NOMO-1 treated with dmso at 0.1 percent for 144 hours (cell line): ENCODE measurements around the gene CCDC12.

Experiments used
- DNase-seq: peaks from one replicate; lab custom pipeline; 2025; ENCODE audit not compliant: unreplicated experiment; lab: John Stamatoyannopoulos, UW

The CCDC12 gene

GRCh38 chr3:46895761-46896160 is 80.8 kb downstream of the CCDC12 start:
- DNase-seq = no peak

DNA sequence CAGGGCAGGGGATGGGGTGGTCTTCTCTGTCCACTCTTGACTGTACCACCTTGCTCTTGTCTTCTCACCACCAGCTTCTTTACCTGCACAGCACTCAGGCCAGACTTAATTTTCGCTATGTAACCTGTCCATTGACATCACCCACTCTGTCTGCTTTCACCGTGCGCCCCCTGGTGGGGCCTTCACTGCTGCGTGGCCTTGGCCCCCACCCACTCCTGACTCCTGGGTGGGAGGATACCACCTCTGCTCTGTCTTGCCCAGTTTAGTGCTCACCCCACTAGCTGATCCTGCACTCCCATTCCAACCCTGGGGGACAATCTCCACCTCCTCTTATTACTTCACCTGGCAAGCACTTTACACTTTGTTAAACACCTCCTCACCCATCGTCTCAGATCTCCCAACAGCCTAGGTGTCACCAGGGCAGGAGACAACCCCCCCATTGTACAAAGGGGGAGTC is 81.3 kb downstream of the CCDC12 start:
- DNase-seq = peak; percentile 22

DNA sequence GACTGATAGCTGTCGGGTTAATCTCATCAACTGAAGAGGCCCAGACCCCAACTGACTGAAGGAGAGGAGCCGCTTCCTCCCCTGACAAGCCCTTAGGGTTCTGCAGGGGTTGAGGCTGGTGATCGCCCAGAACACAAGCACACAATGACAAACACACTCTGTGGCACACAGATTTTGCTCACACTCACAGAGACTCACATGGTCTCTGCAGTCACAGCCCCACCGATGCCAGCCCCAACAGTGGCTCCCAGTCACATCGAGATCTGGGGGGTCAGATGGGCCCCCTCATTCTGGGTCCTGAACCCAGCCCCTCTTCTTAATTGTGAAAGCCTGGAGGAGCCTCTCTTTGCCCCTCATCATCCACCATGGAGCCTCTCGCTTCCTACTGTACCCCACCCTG is 82.3 kb downstream of the CCDC12 start:
- DNase-seq = no peak

GRCh38 chr3:46893763-46894162 is 82.8 kb downstream of the CCDC12 start:
- DNase-seq = no peak

GRCh38 chr3:46893146-46893748 is 83.3 kb downstream of the CCDC12 start:
- DNase-seq = no peak

- DNase-seq = peak; percentile 77
These were observed 84.0 kb downstream of the CCDC12 start for GRCh38 chr3:46892285-46893145.

- DNase-seq = no peak
These were observed 85.4 kb downstream of the CCDC12 start for GRCh38 chr3:46891132-46891531.

GRCh38 chr3:46890132-46890531 is 86.4 kb downstream of the CCDC12 start:
- no peak for DNase-seq

DNA sequence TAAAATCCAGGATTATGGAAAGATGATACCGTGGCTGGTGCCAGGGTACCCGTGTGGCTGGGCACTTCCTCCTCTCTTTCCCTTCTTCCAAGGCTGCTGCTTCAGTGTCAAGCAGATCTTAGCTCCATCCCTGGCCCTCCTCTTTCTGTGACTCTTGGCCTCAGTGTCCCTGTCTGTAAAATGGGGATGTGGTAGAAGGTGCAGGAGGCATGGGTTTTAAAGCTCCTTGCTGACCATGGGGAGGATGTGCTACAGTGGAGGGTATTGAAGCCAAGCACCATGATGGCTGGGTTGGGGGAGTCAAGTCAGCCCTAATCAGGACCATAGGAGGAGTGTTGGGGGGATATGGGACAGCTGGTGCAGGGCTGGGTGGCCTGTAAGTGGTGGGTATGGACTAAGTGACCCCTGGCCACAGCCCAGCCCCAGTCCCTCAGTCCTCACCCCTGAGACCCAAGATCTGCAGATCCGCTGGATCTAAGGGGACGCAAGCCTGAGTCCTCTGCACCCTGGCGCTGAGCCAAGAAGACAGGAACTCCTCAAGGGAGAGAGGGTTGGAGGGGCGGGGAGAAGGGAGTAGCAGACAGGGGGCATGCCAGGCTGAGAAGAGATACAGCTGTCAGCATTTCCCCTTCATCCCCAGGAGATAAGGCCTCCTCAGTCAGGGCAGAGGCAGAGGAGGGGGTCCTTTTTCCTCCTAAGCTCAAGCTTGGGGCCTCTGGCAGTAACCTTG is 87.0 kb downstream of the CCDC12 start:
- DNase-seq = no peak

DNA sequence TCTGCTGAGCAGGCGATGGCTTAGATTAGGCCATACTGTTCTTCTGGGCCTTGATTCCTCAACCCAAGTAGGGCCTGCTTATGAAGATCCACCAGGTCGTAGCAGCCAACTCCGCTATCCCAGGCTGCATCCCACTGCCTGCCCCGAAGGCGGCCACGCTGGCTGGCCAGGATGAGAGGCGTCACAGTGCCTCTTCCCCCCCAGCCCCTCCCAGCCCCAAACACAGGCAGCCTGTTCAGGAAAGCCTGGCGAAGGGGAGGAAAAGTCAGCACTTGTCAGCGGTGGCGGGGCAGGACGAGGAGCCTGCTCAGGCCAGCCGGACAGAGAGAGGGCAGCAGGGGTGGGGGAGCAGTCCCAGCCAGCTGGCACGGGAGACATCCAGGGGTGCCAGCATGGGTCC is 87.8 kb downstream of the CCDC12 start:
- DNase-seq = no peak

- no peak for DNase-seq
These were observed 88.5 kb downstream of the CCDC12 start for GRCh38 chr3:46887980-46888494.

DNA sequence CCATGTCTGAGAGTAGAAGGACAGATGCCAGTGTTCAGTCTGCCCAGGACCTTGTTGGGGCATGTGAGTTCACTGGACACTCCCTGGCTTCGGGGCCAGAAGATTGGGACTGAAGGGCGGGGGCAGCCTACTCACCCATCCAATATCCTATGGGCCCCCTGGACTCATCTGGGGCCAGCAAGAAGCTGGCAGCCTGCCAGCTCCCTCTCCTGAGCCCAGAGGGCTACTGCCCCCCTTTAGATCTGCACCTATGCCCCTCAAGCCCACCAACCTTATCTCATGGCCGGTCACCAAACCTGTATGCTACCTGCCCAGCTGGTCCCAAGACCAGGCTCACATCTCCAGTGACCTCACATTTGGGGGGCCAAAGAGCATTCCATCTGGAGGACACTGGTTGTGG is 90.9 kb downstream of the CCDC12 start:
- no peak for DNase-seq

DNA sequence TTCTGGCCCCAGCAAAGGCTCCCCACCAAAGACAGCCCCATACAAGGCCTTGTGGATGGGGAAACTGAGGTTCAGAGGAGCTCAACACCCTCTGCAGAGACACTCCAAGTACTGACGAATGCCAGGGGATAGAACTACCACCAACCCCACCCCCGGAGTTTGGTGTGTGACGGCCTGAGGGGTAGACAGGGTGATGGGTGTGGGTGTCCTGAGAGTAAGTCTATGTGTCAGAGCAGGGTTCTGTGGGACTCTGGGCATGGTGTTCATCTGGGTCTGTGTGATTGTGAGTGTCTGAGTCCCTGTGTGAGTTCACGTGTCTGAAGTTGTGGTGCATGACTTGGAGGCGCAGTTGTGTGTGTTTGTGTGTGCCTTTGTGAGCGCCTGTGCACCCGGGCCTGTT is 91.6 kb downstream of the CCDC12 start:
- DNase-seq = no peak

DNA sequence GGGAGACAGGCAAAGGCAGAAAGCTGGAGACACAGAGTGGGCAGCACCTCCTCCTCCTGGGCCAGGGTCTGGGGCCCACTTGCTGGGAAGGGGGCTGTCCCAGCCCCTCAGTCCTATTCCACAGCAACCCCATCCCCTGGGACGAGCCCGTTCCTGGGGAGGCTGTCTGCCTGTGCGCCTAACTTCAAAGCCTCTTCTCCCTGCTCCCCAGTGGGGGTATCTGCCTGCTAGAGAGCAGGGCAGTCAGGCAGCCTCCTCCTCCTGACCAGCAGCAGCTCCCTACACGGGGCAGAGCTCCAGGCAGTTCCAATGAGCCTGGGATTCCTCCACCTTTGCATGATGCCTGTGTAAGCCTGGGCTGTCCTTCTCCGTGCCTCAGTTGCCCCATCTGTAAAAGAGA is 92.1 kb downstream of the CCDC12 start:
- no peak for DNase-seq

- DNase-seq = no peak
These were observed 92.7 kb downstream of the CCDC12 start for GRCh38 chr3:46883830-46884185.

GRCh38 chr3:46883054-46883829 is 93.3 kb downstream of the CCDC12 start:
- no peak for DNase-seq

DNA sequence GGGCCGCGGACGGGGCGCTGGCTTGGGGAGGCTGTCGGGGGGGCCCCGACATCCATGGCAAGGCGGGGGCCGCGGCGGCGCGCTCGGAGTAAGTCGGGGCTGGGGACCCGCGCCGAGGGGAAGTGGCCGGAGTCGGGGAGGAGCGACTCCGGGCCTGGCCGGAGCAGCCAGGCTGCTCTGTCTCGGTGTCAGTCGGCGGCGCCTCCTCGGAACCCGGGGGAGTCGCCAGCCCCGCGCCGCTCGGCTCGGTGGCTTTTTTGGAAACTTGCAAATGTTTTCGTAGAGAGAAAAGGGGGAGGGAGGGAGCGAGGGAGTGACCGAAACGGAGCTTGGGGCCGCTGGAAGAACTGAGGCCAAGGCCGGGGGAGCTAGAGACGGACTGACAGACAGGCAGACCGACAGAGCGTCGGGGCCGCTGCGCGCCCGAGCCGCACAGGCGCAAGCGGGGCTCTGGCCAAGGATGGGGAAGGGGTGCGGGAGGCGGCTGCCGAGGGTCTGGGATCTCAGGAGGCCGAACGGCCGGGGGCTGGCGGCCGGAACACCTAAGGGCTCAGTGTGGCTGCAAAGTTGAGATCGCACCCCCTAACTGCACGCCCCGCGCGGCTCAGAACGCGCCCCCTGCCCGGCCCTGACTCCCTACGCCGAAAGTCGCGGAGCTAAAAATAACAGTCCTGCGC is 94.0 kb downstream of the CCDC12 start:
- DNase-seq = no peak

DNA sequence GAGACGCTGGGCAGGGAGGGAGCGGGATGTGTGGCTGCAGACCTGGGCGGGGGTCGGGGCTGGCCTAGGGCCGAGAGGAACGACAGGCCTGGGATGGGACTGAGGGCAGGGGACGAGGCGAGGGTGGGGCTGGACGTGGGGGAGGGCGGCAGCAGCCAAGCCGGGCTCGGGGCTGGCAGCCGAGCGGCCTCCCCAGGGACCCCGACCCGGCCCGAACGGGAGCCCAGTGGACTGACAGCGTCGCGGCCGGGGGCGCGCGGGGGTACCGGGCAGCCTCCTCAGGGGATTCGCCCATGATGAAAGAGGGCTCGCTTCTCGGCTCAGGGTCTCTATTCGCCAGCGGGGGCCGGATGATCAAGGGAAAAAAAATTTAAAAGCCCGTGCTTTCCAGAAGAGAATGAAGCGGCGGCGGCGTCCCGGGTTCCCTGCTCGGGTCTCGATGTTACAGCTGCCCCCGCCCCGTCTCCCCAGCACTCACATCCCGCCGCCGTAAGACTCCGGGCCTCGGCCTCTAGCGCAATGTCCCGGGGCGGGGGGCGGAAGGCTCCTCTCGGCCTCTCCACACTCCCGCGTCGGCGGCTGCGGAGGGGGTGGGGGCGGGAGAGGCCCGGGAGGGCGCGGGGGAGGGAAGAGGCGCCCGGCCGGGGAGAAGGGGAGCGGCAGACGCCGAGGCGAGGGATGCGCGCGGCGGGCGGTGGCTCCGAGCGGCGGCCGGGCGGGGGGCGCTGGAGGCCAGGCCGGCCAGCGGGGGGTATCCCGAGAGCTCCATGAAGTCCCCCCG is 94.8 kb downstream of the CCDC12 start:
- no peak for DNase-seq

- no peak for DNase-seq
These were observed 95.5 kb downstream of the CCDC12 start for GRCh38 chr3:46880884-46881595.
